Panc1 (cell line): ENCODE results near the gene SRSF10. TPM values are rescaled to one million over a fixed set of nuclear protein-coding genes. Genes with fewer than 3 reads are reported as not detected.

Source experiments
- ATAC-seq: fragments of 200-7000 bp; cut with Tn5 transposase; 2 replicates; pipeline ENCODE4 v1.9.1; 2020; ENCODE audit warnings: mild to moderate bottlenecking, moderate library complexity
- BruUV-seq: library from RNA; stranded (reverse); fragments of 400-500 nt; replicated peaks from 2 replicates; lab custom pipeline; 2021; lab: Mats Ljungman, UMichigan
- CTCF ChIA-PET: fragments of 300-600 bp; sonication (Branson Sonifier 250); formaldehyde crosslinking; loops from one replicate; lab custom pipeline; 2022; ENCODE audit warnings: antibody characterized with exemption; lab: Charles Lee
- POLR2A ChIA-PET: fragments of 300-600 bp; sonication (Branson Sonifier 250); formaldehyde crosslinking; loops from one replicate; lab custom pipeline; 2022; ENCODE audit warnings: antibody characterized with exemption; lab: Charles Lee
- DNase-seq: peaks from one replicate; pipeline ENCODE4 v3.0.0-alpha.2; 2010; ENCODE audit warnings: low read depth, low spot score
- H3K27ac ChIP-seq: 2 replicates; pipeline ENCODE4 v1.5.1; 2011; ENCODE audit warnings: mild to moderate bottlenecking, low read length, inconsistent platforms
- H3K27me3 ChIP-seq: fragments of 200-500 bp; sonication (Bioruptor generic); 2 replicates; pipeline ENCODE4 v1.6.0; 2014; ENCODE audit warnings: low read length, inconsistent platforms; ENCODE audit not compliant: control insufficient read depth, insufficient read depth
- H3K36me3 ChIP-seq: fragments of 200-500 bp; sonication (Bioruptor generic); 2 replicates; pipeline ENCODE4 v1.5.1; 2014; ENCODE audit warnings: inconsistent platforms, mild to moderate bottlenecking, low read length, moderate library complexity; ENCODE audit not compliant: control insufficient read depth, insufficient read depth
- H3K4me1 ChIP-seq: 2 replicates; pipeline ENCODE4 v1.5.1; 2011; ENCODE audit warnings: inconsistent platforms, mild to moderate bottlenecking, low read length, moderate library complexity; ENCODE audit not compliant: control insufficient read depth, insufficient read depth
- H3K4me3 ChIP-seq, 2 experiments: 2 replicates each; pipeline ENCODE4 v1.5.1; 2011 to 2012; ENCODE audit warnings: low read depth in 2 of 2, low read length in 2 of 2, mild to moderate bottlenecking in 2 of 2, inconsistent platforms in 1 of 2, moderate library complexity in 1 of 2
- H3K9me3 ChIP-seq: fragments of 200-500 bp; sonication (Bioruptor generic); 2 replicates; pipeline ENCODE4 v1.5.1; 2014; ENCODE audit warnings: low read depth, mild to moderate bottlenecking, inconsistent platforms, low read length, moderate library complexity; ENCODE audit not compliant: control insufficient read depth, insufficient read depth
- POLR2AphosphoS5 ChIP-seq: IDR thresholded peaks from 2 replicates; pipeline ENCODE4 v1.6.1; 2012; ENCODE audit warnings: mild to moderate bottlenecking, low read depth, low read length, moderate library complexity
- SIN3A ChIP-seq: IDR thresholded peaks from 2 replicates; pipeline ENCODE4 v1.6.1; 2012; ENCODE audit warnings: low read depth, mild to moderate bottlenecking, low read length, moderate library complexity, borderline replicate concordance; ENCODE audit not compliant: insufficient read depth
- TCF7L2 ChIP-seq: IDR thresholded peaks from 2 replicates; pipeline ENCODE4 v1.6.1; 2011; ENCODE audit warnings: mild to moderate bottlenecking, low read depth, low read length, inconsistent platforms
- in situ Hi-C: cut with HindIII; loops from 2 replicates; pipeline ENCODE4 v1.10.0; 2016; ENCODE audit warnings: low sequenced_read_pairs, low pct_unique_long_range_greater_than_20kb
- intact Hi-C: fragments of 100-400 bp; cut with micrococcal nuclease; formaldehyde crosslinking; loops from one replicate; pipeline ENCODE4 v1.10.0; 2022; ENCODE audit not compliant: unreplicated experiment
- total RNA-seq: library from RNA; stranded (reverse); gene quantifications from one replicate; pipeline ENCODE4 v1.2.1, GENCODE V29; 2021; ENCODE audit not compliant: unreplicated experiment
- TF ChIP-seq, protein P1 (sequence below): fragments of 450-650 bp; IDR thresholded peaks from 2 replicates; pipeline ENCODE4 v1.5.1; 2017; ENCODE audit warnings: mild to moderate bottlenecking
- TF ChIP-seq, protein P2 (sequence below), 2 experiments: IDR thresholded peaks; 2 replicates each; pipeline ENCODE4 v1.6.1; 2011 to 2012; ENCODE audit warnings: low read depth in 2 of 2, control low read depth in 1 of 2, low read length in 1 of 2, mild to moderate bottlenecking in 1 of 2, moderate library complexity in 1 of 2; ENCODE audit not compliant: insufficient read depth in 1 of 2

Gene SRSF10
- total RNA-seq, 1 experiment from 2014 or later: 137 TPM

DNA sequence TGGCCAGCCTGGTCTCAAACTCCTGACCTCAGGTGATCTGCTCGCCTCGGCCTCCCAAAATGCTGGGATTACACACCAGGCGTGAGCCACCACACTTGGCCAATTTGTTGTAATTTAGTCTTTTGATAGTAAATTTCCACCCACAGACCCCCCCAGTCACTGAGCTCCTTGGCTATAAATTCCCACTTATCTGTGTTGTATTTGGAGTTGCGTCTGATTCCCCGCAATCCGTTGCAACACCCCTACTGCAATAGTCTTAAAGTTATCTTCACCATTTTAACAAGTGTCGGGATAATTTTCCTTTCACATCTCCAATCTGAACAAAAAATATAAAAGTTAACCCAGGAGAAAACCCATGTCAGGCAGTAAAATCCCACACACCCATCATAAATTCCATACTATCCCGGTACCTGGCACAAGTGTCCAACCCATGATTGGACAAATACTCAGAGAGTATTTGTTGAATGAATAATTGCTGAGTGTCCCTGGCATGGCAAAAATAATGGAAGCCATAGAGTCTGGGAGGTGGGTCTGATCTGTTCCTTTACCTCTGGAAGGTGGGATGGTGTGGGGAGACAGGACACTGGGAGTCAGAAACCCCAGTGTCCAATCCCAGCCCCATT lies 57.7 kb downstream of the SRSF10 start:
- TF ChIP-seq, protein P1, sequence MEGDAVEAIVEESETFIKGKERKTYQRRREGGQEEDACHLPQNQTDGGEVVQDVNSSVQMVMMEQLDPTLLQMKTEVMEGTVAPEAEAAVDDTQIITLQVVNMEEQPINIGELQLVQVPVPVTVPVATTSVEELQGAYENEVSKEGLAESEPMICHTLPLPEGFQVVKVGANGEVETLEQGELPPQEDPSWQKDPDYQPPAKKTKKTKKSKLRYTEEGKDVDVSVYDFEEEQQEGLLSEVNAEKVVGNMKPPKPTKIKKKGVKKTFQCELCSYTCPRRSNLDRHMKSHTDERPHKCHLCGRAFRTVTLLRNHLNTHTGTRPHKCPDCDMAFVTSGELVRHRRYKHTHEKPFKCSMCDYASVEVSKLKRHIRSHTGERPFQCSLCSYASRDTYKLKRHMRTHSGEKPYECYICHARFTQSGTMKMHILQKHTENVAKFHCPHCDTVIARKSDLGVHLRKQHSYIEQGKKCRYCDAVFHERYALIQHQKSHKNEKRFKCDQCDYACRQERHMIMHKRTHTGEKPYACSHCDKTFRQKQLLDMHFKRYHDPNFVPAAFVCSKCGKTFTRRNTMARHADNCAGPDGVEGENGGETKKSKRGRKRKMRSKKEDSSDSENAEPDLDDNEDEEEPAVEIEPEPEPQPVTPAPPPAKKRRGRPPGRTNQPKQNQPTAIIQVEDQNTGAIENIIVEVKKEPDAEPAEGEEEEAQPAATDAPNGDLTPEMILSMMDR: no peak
- no peak for TF ChIP-seq TCF7L2
- TF ChIP-seq, protein P2, sequence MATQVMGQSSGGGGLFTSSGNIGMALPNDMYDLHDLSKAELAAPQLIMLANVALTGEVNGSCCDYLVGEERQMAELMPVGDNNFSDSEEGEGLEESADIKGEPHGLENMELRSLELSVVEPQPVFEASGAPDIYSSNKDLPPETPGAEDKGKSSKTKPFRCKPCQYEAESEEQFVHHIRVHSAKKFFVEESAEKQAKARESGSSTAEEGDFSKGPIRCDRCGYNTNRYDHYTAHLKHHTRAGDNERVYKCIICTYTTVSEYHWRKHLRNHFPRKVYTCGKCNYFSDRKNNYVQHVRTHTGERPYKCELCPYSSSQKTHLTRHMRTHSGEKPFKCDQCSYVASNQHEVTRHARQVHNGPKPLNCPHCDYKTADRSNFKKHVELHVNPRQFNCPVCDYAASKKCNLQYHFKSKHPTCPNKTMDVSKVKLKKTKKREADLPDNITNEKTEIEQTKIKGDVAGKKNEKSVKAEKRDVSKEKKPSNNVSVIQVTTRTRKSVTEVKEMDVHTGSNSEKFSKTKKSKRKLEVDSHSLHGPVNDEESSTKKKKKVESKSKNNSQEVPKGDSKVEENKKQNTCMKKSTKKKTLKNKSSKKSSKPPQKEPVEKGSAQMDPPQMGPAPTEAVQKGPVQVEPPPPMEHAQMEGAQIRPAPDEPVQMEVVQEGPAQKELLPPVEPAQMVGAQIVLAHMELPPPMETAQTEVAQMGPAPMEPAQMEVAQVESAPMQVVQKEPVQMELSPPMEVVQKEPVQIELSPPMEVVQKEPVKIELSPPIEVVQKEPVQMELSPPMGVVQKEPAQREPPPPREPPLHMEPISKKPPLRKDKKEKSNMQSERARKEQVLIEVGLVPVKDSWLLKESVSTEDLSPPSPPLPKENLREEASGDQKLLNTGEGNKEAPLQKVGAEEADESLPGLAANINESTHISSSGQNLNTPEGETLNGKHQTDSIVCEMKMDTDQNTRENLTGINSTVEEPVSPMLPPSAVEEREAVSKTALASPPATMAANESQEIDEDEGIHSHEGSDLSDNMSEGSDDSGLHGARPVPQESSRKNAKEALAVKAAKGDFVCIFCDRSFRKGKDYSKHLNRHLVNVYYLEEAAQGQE (IDR thresholded peaks at IDR 0.05; ENCODE audit: insufficient read depth in 1 of 2, low read depth in 2 of 2, low read length in 1 of 2): no peak
- TF ChIP-seq POLR2AphosphoS5: no peak
- no peak for TF ChIP-seq SIN3A
- ATAC-seq (no peak), DNase-seq (no peak)
- Histone ChIP-seq H3K27ac (no peak overlapping the region), H3K36me3 (no peaks in the 10 kb centered on the region), H3K4me3 (no peak overlapping the region), H3K27me3 (no peaks in the 10 kb centered on the region), H3K9me3 (no peaks in the 10 kb centered on the region), H3K4me1 (no peaks in the 10 kb centered on the region)
- ChIA-PET POLR2A (no interaction called here), CTCF (interaction anchor here (0.6 kb wide), 1 partner anchor 328 kb away, joined by 3 read pairs; no protein-coding TSS in a partner anchor)
- intact Hi-C loops (no loop called here), in situ Hi-C loops (no loop called here)
- no TSS peak for BruUV-seq

DNA sequence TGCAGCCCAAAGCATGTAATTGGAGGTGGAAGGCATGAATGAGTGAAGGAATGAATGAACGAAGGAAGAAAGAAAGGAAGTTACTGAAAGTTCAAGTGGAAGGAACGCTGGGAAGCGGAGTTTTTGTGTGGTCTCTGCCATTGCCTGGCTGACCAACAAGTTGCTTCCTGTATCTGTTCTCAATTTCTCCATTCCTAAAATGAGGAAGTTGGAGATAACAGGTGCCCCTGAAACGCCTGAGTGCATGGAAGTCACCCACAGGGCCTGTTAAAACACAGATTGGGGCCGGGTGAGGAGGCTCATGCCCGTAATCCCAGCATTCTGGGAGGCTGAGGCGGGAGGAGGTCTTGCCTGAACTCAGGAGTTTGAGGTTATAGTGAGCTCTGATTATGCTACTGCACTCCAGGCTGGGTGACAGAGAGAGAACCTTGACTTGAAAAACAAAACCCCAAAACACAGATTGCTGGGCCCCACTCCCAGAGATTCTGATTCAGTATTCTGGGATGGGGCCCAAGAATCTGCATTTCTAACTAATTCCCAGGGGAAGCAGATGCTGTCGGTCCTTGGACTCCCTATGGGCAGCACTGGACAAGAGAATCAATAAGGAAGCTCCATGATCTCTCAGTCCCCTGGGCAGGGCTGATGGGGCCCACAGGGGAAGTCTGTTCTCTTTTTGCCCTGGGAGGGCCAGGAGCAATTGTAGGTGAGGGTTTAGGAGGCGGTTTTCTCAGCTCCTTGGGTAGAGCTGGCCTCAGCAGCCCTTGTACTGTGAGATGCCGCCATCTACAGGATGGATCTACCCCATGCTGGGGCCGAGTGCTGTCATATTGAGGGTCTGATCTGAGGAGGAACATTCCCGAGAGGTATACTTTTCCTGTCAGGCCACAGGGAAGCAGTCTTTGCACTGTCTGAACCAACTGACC lies 63.7 kb downstream of the SRSF10 start:
- intact Hi-C loops: loop anchor here (10.0 kb wide), 1 partner anchor 102 kb away; no protein-coding TSS in a partner anchor
- H3K27ac ChIP-seq: no peak overlapping the region
- in situ Hi-C loops: no loop called here

More for the DNA sequence above, 63.7 kb downstream of the SRSF10 start:
- ChIA-PET POLR2A (interaction anchor here (0.5 kb wide), 1 partner anchor 88 kb away, joined by 3 read pairs; no protein-coding TSS in a partner anchor), CTCF (interaction anchor here (0.5 to 1.7 kb wide), 11 partner anchors 9 to 165 kb away, joined by 3 to 9 read pairs (median 4); partner anchors contain the start of genes FUCA1 and LYPLA2)
- DNase-seq (peak; percentile 51), ATAC-seq (peak; percentile 97)
- TF ChIP-seq SIN3A: no peak
- TF ChIP-seq, protein P1: peak; percentile 85
- H3K4me3 ChIP-seq: no peak overlapping the region
- H3K9me3 ChIP-seq: no peaks in the 10 kb centered on the region
- BruUV-seq: no TSS peak
- no peaks in the 10 kb centered on the region for H3K36me3 ChIP-seq
- H3K4me1 ChIP-seq: no peaks in the 10 kb centered on the region
- H3K27me3 ChIP-seq: no peaks in the 10 kb centered on the region
